H1 (cell line): ENCODE measurements around the gene GPR37. TPM values are rescaled to one million over a fixed set of nuclear protein-coding genes. Genes with fewer than 3 reads are reported as not detected.

Source experiments
- CTCF ChIA-PET: fragments of 300-600 bp; sonication (Branson Sonifier 250); formaldehyde crosslinking; loops from one replicate; lab custom pipeline; 2021; ENCODE audit not compliant: partially characterized antibody; lab: Charles Lee
- POLR2A ChIA-PET: fragments of 300-600 bp; sonication (Branson Sonifier 250); formaldehyde crosslinking; loops from one replicate; lab custom pipeline; 2021; ENCODE audit warnings: inconsistent platforms; ENCODE audit not compliant: partially characterized antibody; lab: Charles Lee
- DNase-seq, 2 experiments: peaks; one replicate each; pipeline versions ENCODE4 v3.0.0 to v3.0.0-alpha.2; 2010 to 2022; ENCODE audit warnings: low spot score in 2 of 2, low read depth in 1 of 2, mixed read lengths in 1 of 2
- FAIRE-seq: peaks from 2 replicates; lab custom pipeline; 2011; peaks lifted over from hg19 to GRCh38; lab: Jason Lieb, UNC
- H2AFZ ChIP-seq: 2 replicates; pipeline ENCODE4 v1.8.1; 2012; ENCODE audit warnings: low read length, inconsistent platforms
- H2AK5ac ChIP-seq: 2 replicates; pipeline ENCODE4 v1.6.1; 2013; ENCODE audit warnings: low read depth, low read length
- H2BK120ac ChIP-seq: replicated peaks from 2 replicates; pipeline ENCODE3; 2013; ENCODE audit warnings: low read depth, low read length, inconsistent platforms
- H2BK12ac ChIP-seq: 2 replicates; pipeline ENCODE4 v1.6.1; 2013; ENCODE audit warnings: low read depth, low read length
- H2BK15ac ChIP-seq: 2 replicates; pipeline ENCODE4 v1.6.1; 2013; ENCODE audit warnings: low read length
- H2BK20ac ChIP-seq: 2 replicates; pipeline ENCODE4 v1.6.1; 2013; ENCODE audit warnings: low read length
- H2BK5ac ChIP-seq: 2 replicates; pipeline ENCODE4 v1.6.1; 2013; ENCODE audit warnings: low read depth, low read length
- H3K14ac ChIP-seq: 2 replicates; pipeline ENCODE4 v1.6.1; 2013; ENCODE audit warnings: inconsistent platforms; ENCODE audit not compliant: insufficient read length
- H3K18ac ChIP-seq: 2 replicates; pipeline ENCODE4 v1.6.1; 2013; ENCODE audit warnings: low read length; ENCODE audit errors: extremely low read depth
- H3K23ac ChIP-seq: 2 replicates; pipeline ENCODE4 v1.6.1; 2013; ENCODE audit warnings: inconsistent platforms; ENCODE audit not compliant: insufficient read length
- H3K23me2 ChIP-seq: 2 replicates; pipeline ENCODE4 v1.6.1; 2013; ENCODE audit warnings: low read depth, low read length
- H3K27ac ChIP-seq: 2 replicates; pipeline ENCODE4 v1.6.1; 2011; ENCODE audit warnings: low read depth, low read length, inconsistent platforms
- H3K27me3 ChIP-seq, 4 experiments: replicated peaks in 1 of 4; 1 replicate in 1 of 4; 2 replicates in 3 of 4; pipeline versions ENCODE4 v1.6.1 to v1.8.1; 2011 to 2013; ENCODE audit warnings: low read length in 3 of 4, mild to moderate bottlenecking in 3 of 4, inconsistent platforms in 2 of 4, mixed read lengths in 2 of 4, moderate library complexity in 1 of 4; ENCODE audit not compliant: control insufficient read depth in 3 of 4, insufficient read depth in 3 of 4; ENCODE audit errors: extremely low read depth in 1 of 4
- H3K36me3 ChIP-seq, 4 experiments: 2 replicates each; pipeline versions ENCODE4 v1.6.1 to v1.8.1; 2011 to 2013; ENCODE audit warnings: mild to moderate bottlenecking in 4 of 4, low read length in 3 of 4, moderate library complexity in 2 of 4, control low read depth in 1 of 4, inconsistent platforms in 1 of 4; ENCODE audit not compliant: insufficient read depth in 4 of 4, control insufficient read depth in 2 of 4
- H3K4ac ChIP-seq: replicated peaks from 2 replicates; pipeline ENCODE3; 2013; ENCODE audit warnings: low read length, low read depth, mixed read lengths, inconsistent platforms; ENCODE audit not compliant: insufficient read length
- H3K4me1 ChIP-seq, 4 experiments: replicated peaks in 1 of 4; 1 replicate in 1 of 4; 2 replicates in 3 of 4; pipeline versions ENCODE4 v1.6.1 to v1.8.1; 2011 to 2013; ENCODE audit warnings: low read length in 3 of 4, inconsistent platforms in 2 of 4, mixed read lengths in 1 of 4; ENCODE audit not compliant: insufficient read depth in 4 of 4, control insufficient read depth in 3 of 4
- H3K4me2 ChIP-seq, 2 experiments: 2 replicates each; pipeline versions ENCODE4 v1.6.1 to v1.8.1; 2011 to 2013; ENCODE audit warnings: low read depth in 2 of 2, low read length in 2 of 2, control low read depth in 1 of 2, inconsistent platforms in 1 of 2, mild to moderate bottlenecking in 1 of 2; ENCODE audit not compliant: insufficient read depth in 1 of 2
- H3K4me3 ChIP-seq, 4 experiments: fragments of 200-600, 300-600 bp in 1 of 4; sonication (generic), shearing (Covaris generic), sonication (Bioruptor Twin) in 1 of 4; 2 replicates each; pipeline versions ENCODE4 v1.5.1 to v1.8.1; 2011 to 2016; ENCODE audit warnings: low read length in 4 of 4, low read depth in 3 of 4, control low read depth in 2 of 4, inconsistent platforms in 2 of 4, mild to moderate bottlenecking in 2 of 4, mixed read lengths in 1 of 4, moderate library complexity in 1 of 4; ENCODE audit not compliant: insufficient read depth in 2 of 4; ENCODE audit errors: extremely low read depth in 1 of 4
- H3K56ac ChIP-seq: replicated peaks from 2 replicates; pipeline ENCODE3; 2013; ENCODE audit warnings: low read depth, mild to moderate bottlenecking, mixed read lengths, low read length, inconsistent platforms; ENCODE audit not compliant: insufficient read length
- H3K79me1 ChIP-seq: 2 replicates; pipeline ENCODE4 v1.6.1; 2013; ENCODE audit warnings: low read depth, low read length, control low read depth
- H3K79me2 ChIP-seq, 2 experiments: 2 replicates each; pipeline versions ENCODE4 v1.6.1 to v1.8.1; 2012 to 2013; ENCODE audit warnings: low read length in 2 of 2, mild to moderate bottlenecking in 2 of 2, inconsistent platforms in 1 of 2; ENCODE audit not compliant: insufficient read depth in 2 of 2, control insufficient read depth in 1 of 2
- H3K9ac ChIP-seq, 4 experiments: replicated peaks in 1 of 4; 1 replicate in 1 of 4; 2 replicates in 3 of 4; pipeline versions ENCODE4 v1.6.1 to v1.8.1; 2011 to 2013; ENCODE audit warnings: low read depth in 3 of 4, low read length in 3 of 4, control low read depth in 2 of 4, mild to moderate bottlenecking in 2 of 4, moderate library complexity in 2 of 4, inconsistent platforms in 1 of 4; ENCODE audit errors: extremely low read depth in 1 of 4
- H3K9me3 ChIP-seq, 2 experiments: 2 replicates each; pipeline versions ENCODE4 v1.6.1 to v1.8.1; 2012 to 2013; ENCODE audit warnings: mild to moderate bottlenecking in 2 of 2, moderate library complexity in 2 of 2, control low read depth in 1 of 2, inconsistent platforms in 1 of 2, low read depth in 1 of 2, low read length in 1 of 2, mixed read lengths in 1 of 2; ENCODE audit not compliant: insufficient read depth in 2 of 2
- H4K20me1 ChIP-seq, 2 experiments: replicated peaks in 1 of 2; 2 replicates each; pipeline versions ENCODE3 to v1.8.1; 2011 to 2013; ENCODE audit warnings: inconsistent platforms in 2 of 2, low read length in 2 of 2, mild to moderate bottlenecking in 1 of 2; ENCODE audit not compliant: insufficient read depth in 2 of 2, control insufficient read depth in 1 of 2
- H4K5ac ChIP-seq: 2 replicates; pipeline ENCODE4 v1.6.1; 2013; ENCODE audit warnings: low read length, low read depth, mixed read lengths, inconsistent platforms; ENCODE audit not compliant: insufficient read length
- H4K8ac ChIP-seq: 2 replicates; pipeline ENCODE4 v1.8.0; 2013; ENCODE audit warnings: mild to moderate bottlenecking, moderate library complexity, low read length, inconsistent platforms; ENCODE audit not compliant: insufficient read depth; ENCODE audit errors: extremely low read depth
- H4K91ac ChIP-seq: replicated peaks from 2 replicates; pipeline ENCODE3; 2013; ENCODE audit warnings: low read length, mixed read lengths, inconsistent platforms; ENCODE audit not compliant: insufficient read length
- CTBP2 ChIP-seq: IDR thresholded peaks from 2 replicates; pipeline ENCODE4 v1.7.0; 2011; ENCODE audit warnings: borderline replicate concordance, mild to moderate bottlenecking, moderate library complexity, mixed read lengths, low read length; ENCODE audit not compliant: insufficient read depth, insufficient read length
- YY1 ChIP-seq: IDR thresholded peaks from 2 replicates; pipeline ENCODE4 v1.6.1; 2011; ENCODE audit warnings: low read depth, mild to moderate bottlenecking, low read length
- WGBS, 2 experiments: shearing (Covaris generic) in 1 of 2; methylation state at CpG; one replicate each; pipeline versions ENCODE4 v1.1.6 to v1.1.7; 2013 to 2015; ENCODE audit warnings: low lambda C conversion rate in 2 of 2, mixed read lengths in 2 of 2, inconsistent platforms in 1 of 2, low coverage in 1 of 2, missing lambda C conversion rate in 1 of 2; ENCODE audit not compliant: insufficient replicate concordance in 2 of 2, insufficient coverage in 1 of 2, insufficient read length in 1 of 2; ENCODE audit errors: extremely low coverage in 1 of 2, missing lambda C conversion rate in 1 of 2; 5-methylcytosine and 5-hydroxymethylcytosine counted together
- polyA plus RNA-seq, 7 experiments: library from polyadenylated mRNA; depleted of rRNA in 3 of 7; stranded (reverse) in 5 of 7; unstranded in 2 of 7; fragments of >200 nt in 5 of 7; fragments of 200-250 nt in 2 of 7; gene quantifications; 1 replicate in 5 of 7; 2 replicates in 1 of 7; 4 replicates in 1 of 7; pipeline versions ENCODE4 v1.2.1 to v1.2.3, GENCODE V29; 2011 to 2013; ENCODE audit warnings: missing spikeins in 2 of 7, mixed read lengths in 2 of 7
- total RNA-seq: library from RNA; stranded (reverse); fragmentation: NEBNext Ultra II Directional; extraction: Animal tissue kit (Norgen Biotek cat#: 25700); gene quantifications from 2 replicates; pipeline ENCODE4 v1.2.1, GENCODE V29; 2021
- TF ChIP-seq, protein P1 (sequence below): IDR thresholded peaks from 2 replicates; pipeline ENCODE4 v1.6.1; 2012; ENCODE audit warnings: inconsistent platforms

Gene GPR37
- total and polyA plus RNA-seq, 2 of the 8 experiments (the other 6 are each of a cell fraction or from before 2014, with no cell fraction given) = 1.5 to 17.4 TPM

DNA sequence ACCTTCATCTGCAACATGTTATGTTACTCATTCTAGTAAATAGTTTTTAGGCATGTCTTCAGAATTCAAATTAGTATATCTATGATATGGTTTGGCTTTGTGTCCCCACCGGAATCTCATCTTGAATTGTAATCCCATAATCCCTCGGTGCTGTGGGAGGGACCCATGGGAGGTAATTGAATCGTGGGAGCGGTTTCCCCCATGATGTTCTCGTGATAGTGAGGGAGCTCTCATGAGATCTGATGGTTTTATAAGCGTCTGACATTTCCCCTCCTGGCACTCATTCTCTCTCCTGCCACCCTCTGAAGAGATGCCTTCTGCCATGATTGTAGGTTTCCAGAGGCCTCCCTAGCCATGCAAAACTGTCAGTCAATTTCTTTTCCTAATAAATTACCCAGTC, 20.4 kb upstream of the GPR37 start:
- H2BK12ac ChIP-seq = no peak overlapping the region
- no peak overlapping the region for H3K9ac ChIP-seq
- H4K91ac ChIP-seq = no peak overlapping the region
- H4K20me1 ChIP-seq = no peaks in the 10 kb centered on the region
- no peaks in the 10 kb centered on the region for H3K79me2 ChIP-seq
- no peaks in the 10 kb centered on the region for H3K9me3 ChIP-seq
- peaks cover 0 to 8% (median 3%) of the 10 kb centered on the region in 4 experiments; a peak in 5 of 7 replicates for H3K4me1 ChIP-seq
- no peak overlapping the region for H3K4me3 ChIP-seq
- H3K27me3 ChIP-seq = no peaks in the 10 kb centered on the region
- H3K79me1 ChIP-seq = no peaks in the 10 kb centered on the region
- POLR2A ChIA-PET = no interaction called here
- WGBS, 2 experiments = 84% methylated on average over 6 of the region's 6 CpGs; no CpG with 5 or more reads in 1 of the 2 experiments
- no peak overlapping the region for H3K14ac ChIP-seq
- no peaks in the 10 kb centered on the region for H3K36me3 ChIP-seq
- H3K56ac ChIP-seq = no peak overlapping the region
- DNase-seq (no peak), FAIRE-seq (no peak)
- no peak overlapping the region for H3K27ac ChIP-seq
- H2BK120ac ChIP-seq = no peak overlapping the region
- no peak overlapping the region for H2BK20ac ChIP-seq
- H2AFZ ChIP-seq = no peak overlapping the region
- no peak overlapping the region for H4K8ac ChIP-seq
- H3K18ac ChIP-seq = no peak overlapping the region
- peaks cover 2% of the 10 kb centered on the region; the same call in 1 of the 2 replicates for H3K23me2 ChIP-seq
- no peak overlapping the region for H2BK5ac ChIP-seq
- H3K4me2 ChIP-seq = no peak overlapping the region
- CTCF ChIA-PET = interaction anchor here (1.3 to 4.0 kb wide), 5 partner anchors 9 to 685 kb away, joined by 4 to 24 read pairs (median 12); no protein-coding TSS in a partner anchor
- H2BK15ac ChIP-seq = no peak overlapping the region
- no peak overlapping the region for H3K23ac ChIP-seq
- no peak overlapping the region for H2AK5ac ChIP-seq
- no peak overlapping the region for H3K4ac ChIP-seq
- H4K5ac ChIP-seq = no peak overlapping the region
- TF ChIP-seq, protein P1, sequence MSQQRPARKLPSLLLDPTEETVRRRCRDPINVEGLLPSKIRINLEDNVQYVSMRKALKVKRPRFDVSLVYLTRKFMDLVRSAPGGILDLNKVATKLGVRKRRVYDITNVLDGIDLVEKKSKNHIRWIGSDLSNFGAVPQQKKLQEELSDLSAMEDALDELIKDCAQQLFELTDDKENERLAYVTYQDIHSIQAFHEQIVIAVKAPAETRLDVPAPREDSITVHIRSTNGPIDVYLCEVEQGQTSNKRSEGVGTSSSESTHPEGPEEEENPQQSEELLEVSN = no peak
- no peak for TF ChIP-seq CTBP2
- no peak for TF ChIP-seq YY1
